NCI-H2171 treated with DMSO at 0.1 percent for 48 hours (cell line): ENCODE data around the gene PAPOLA.
"Not testable (repeated sequence)": the region's sequence is repeated elsewhere in the genome, so short reads cannot be mapped to it uniquely, and the experiment has no call there.

Source experiments
- DNase-seq: peaks from one replicate; lab custom pipeline; 2025; lab: John Stamatoyannopoulos, UW

PAPOLA gene

DNA sequence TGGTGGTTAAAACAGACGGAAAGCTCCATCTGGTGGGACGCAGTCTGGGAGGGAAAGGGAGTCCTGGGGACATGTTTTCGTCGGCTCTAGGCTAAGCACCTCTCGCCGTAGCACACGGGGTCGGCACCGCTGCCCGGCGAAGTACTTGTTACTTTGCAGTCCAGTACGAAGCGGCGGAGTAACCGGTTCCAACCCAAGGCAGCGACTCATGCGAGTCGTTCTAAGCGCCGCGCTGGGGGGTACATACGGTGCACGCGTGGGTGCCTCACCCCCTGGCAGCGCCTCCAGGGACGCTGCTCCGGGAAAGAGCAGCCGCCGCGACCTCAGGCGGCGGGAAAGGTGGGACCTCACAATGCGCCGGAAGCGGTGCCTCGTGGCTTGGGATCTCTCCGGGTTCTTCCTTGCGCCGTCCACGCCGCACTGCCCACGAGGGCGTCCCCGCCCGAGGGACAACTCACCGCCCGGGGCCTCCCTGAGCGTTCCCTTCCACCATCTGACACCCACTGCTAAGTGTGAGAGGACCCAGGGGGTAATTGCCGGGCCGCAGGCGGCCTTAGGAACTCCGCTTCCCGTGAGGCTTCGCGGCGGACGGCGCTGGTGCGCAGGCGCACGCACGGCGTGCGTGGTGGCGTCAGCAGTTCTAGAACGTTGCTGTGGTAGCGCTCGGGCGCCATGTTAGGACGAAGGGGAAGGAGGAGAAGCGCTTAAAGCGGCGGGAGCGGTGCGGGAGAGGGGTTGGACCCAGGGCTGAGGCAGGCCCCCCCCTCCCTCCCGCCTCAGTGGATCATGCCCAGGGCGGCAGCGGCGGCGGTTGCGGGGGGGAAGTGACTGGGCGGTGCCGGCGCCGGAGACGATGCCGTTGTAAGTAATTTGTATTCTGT, at the start of gene PAPOLA:
TSS of gene PAPOLA (plus strand) at position 643 of the 881 bp plus-strand sequence. CDS start at position 854, 211 bp downstream.
- peak; percentile 97 for DNase-seq

DNA sequence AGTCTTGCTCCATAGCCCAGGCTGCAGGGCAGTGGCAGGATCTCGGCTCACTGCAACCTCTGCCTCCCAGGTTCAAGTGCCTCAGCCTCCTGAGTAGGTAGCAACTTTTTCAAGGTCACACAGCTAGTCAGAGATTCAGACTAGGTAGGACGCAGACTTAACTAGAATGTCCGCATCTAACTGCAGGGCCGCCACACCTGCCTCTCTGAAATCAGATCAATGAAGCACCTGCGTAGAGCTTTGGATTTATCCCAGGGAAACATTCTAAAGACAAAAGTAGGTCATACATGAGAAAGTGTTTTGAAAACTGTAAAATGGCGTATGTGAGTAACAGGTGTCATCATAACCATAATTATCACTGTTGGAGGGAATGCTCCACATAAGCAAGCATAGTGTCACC, 49.5 kb upstream of the PAPOLA start:
- no peak for DNase-seq

DNA sequence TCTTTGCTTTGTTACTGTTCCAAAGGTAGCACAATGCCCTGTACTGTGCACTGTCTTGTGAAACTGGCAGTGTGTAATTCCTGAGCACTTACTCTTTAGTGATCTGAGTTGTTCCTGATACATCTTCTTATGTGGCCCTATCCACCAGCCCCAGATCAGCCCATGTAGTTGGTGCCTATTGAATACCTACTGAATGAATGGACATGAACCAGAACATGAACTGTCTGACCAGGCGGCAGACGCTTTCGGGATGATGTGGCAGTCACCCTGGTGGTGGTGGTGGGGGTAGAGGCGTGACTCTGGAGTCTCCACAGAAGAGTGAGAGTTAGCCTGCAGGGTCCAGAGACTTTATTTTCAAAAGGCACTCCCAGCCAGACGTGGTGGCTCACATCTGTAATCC, 46.6 kb upstream of the PAPOLA start:
- DNase-seq = no peak

GRCh38 chr14:96459851-96460250, 42.3 kb upstream of the PAPOLA start:
- DNase-seq = no peak

- DNase-seq = no peak
Measured at GRCh38 chr14:96461950-96462798, 40.0 kb upstream of the PAPOLA start.

- no peak for DNase-seq
Measured at GRCh38 chr14:96464136-96464535, 38.0 kb upstream of the PAPOLA start.

DNA sequence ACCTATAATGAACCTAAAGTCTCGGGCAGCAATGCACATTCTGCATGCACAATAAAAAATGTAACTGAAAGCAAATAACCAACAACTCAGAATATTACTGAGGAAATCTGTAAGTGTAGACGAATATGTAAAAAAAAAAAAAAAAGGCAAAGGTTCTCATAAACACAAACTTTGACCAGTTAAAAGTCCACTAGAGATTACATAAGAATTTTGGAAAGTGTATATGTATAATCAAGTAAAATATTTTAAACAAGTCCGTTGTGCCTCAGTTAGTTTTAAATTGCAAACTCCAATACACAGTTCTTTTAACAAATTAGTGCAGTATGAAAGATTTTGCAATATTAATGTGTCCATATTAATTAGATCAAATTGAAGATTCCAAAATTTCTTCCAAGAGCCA, 35.3 kb upstream of the PAPOLA start:
- no peak for DNase-seq

DNA sequence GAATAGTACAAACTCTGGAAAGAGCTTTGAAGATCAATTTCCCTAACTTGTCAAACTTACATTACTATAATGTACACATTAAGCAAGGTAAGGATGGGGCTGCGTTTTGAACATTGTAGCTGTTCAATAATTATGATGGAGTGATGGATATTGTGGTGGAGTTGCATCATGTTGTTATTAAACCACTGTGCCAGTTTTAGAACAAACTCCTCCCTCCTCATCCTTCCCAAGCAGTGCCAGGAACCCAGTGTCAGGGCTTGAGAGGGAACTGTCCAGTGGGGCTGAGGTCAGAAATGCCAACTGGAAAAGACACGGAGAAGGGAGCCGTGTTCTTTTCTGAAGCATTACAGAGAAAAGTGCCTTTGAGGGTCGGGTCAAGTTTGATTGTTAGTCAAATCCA, 31.9 kb upstream of the PAPOLA start:
- no peak for DNase-seq

DNA sequence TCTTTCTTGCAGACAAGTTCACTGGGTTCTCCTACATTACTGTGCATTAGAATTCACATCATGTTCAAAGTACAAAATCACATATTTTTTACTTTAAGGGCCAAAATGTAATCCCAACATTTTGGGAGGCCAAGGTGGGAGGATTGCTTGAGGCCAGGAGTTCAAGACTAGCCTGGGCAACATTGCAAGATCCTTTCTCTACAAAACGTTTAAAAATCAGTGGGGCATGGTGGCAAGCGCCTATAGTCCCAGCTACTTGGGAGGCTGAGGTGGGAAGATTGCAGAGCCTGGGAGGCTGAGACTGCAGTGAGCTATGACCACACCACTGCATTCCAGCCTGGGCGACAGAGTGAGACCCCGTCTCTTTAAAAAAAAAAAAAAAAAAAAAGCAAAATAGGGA, 31.2 kb upstream of the PAPOLA start:
- not testable (repeated sequence) for DNase-seq

DNA sequence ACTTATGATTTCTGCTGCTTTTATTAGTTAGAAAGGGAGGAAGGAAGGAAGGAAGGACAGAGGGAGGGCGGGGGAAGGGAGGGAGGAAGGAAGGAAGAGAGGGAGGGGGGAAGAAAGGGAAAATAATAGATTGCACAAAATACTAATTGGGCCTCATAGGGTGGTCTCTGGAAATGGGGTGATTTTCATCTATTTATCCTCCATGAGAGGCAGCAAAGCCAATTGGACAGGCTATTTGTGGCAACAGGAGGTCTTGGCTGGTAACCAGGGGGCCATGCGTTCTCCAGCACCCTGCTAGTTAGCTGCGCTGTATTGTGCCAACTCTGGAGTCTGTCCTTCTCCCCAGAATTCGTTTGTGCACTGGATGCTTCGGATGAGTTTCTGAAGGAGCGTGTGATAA, 24.1 kb upstream of the PAPOLA start:
- DNase-seq = no peak

DNA sequence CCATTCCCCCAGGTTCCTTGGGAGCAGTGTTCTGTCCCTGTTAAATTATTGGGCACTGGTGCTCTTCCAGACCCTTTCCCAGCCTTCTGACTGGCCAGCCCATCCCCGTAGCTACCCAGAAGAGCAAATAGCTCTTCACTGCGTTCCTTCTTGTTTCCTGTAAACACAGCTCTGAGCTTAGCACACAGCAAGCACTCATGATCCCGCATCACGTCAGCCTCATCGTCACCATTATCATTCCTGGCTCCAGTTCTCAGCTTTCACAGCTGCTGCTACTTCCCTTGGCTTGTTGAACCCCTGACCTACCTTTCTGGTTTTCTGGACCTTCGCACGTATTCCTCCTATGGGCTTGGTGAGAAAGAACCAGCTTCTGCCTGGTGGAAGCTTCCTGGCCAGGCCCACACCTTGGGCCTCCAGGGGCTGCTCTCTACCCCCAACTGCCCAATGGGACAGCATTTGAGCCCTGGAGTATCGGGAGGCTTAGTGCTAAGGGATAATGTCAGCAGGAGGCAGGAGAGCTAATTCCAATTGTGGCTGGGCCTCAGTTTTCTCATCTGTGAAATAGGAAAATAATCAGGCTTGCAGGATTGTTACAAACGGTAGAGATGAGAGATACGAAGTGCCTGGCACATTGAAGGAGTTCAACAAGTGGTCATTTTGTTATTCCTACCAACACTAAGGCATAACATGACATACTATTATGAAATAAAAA, 22.6 kb upstream of the PAPOLA start:
- no peak for DNase-seq

DNA sequence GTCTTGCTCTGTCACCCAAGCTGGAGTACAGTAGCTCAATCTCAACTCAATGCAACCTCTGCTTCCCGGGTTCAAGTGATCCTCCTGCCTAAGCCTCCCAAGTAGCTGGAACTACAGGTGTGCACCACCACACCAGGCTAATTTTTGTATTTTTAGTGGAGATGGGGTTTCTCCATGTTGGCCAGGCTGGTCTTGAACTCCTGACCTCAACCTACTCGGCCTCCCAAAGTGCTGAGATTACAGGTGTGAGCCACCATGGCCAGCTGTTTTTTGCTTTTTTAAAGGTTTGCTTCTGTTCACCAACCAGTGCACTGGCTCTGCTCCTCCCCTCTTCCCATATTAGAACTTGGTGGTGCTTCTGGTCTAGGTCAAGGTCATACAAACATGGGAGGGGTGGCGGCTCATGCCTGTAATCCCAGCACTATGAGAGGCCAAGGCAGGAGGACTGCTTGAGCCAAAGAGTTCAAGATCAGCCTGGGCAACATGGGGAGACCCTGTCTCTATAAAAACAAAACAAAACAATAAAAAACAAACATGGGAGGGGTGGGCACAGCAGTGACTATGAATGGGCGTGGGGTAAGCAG, 20.4 kb upstream of the PAPOLA start:
- no peak for DNase-seq

DNA sequence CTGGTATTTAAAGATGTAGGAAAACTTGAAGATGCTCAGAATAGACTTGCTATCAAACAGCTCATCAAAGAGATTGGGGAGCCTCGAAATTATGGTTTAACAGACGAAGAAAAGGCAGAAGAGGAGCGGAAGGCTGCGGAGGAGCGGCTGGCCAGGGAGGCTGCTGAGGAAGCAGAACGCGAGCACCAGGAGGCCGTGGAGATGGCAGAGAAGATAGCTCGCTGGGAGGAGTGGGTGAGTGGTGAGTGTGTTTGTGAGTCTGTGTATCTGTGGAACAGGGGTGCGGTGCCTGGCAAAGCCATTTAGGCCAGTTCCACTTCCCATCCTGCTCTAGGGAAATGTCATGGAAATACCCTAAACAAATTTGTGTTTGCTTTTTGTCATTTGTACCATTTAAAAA, 19.2 kb upstream of the PAPOLA start:
- DNase-seq = no peak

- no peak for DNase-seq
Measured at GRCh38 chr14:96484399-96484798, 17.8 kb upstream of the PAPOLA start.

DNA sequence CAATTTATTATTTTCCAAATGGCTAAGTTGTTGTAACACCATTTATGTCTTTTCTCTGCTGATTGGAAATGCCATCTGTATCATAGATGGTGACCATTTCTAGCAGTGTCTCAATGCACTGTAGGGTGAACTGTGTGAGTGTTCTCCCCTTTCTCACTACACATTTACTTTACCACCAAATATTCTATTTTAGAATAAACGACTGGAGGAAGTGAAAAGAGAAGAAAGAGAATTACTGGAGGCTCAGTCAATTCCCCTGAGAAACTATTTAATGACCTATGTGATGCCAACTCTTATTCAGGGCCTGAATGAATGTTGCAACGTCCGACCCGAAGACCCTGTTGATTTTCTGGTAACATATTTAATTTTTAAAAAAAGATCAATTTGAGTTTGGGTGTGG, 15.5 kb upstream of the PAPOLA start:
- no peak for DNase-seq

- no peak for DNase-seq
Measured at GRCh38 chr14:96489327-96489726, 12.9 kb upstream of the PAPOLA start.

DNA sequence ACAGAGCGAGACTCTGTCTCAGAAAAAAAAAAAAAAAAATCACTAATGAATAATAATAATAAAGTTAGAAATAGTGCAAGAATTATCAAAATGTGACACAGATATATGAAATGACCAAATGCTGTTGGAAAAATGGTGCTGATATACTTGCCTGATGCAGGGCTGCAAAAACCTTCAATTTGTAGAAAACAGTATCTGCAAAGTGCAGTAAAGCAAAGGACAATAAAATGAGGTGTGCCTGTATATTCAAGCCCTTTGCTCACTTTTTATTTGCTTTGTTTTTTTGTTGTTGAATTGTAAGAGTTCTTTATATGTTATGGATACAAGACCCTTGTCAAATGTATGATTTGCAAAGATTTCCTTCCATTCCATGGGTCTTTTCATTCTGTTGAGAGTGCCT, 9.0 kb upstream of the PAPOLA start:
- DNase-seq = no peak

DNA sequence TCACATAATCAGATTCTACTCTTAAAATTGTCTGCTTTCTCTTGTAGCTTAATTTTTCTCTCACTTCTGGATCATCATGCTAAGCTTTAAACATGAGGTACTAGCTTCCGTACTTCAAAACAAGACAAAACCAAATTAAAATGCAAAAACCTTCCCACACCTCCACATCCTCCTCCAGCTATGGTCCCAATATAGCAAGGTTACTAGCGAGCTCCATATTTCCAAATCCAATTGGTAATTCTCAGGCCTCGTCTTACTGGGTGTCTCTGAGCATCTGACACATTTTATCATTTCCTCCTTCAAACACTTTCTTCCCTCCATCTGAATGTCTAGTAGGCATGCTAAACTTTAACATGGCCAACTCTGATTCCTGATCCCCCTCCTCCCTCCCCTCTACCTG, 7.9 kb upstream of the PAPOLA start:
- no peak for DNase-seq

- DNase-seq = no peak
Measured at GRCh38 chr14:96497087-96497486, 5.1 kb upstream of the PAPOLA start.

- DNase-seq = no peak
Measured at GRCh38 chr14:96497586-96497985, 4.6 kb upstream of the PAPOLA start.

- DNase-seq = no peak
Measured at GRCh38 chr14:96501217-96501739, 904 bp upstream of the PAPOLA start.
